GM19397 (cell line): ENCODE measurements around the gene MICOS13.
"Not testable (repeated sequence)": the region's sequence is repeated elsewhere in the genome, so short reads cannot be mapped to it uniquely, and the experiment has no call there.

Experiments used
- ATAC-seq: cut with Tn5 transposase; IDR thresholded peaks from one replicate; pipeline ENCODE4 v1.9.1; 2021; ENCODE audit warnings: mild to moderate bottlenecking, moderate library complexity; ENCODE audit not compliant: unreplicated experiment

Gene MICOS13

DNA sequence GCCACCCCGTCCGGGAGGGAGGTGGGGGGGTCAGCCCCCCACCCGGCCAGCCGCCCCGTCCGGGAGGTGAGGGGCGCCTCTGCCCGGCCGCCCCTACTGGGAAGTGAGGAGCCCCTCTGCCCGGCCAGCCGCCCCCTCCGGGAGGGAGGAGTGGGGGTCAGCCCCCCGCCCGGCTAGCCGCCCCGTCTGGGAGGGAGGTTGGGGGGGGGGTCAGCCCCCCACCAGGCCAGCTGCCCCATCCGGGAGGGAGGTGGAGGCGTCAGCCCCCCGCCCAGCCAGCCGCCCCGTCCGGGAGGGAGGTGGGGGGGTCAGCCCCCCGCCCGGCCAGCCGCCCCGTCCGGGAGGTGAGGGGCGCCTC lies 21.7 kb upstream of the MICOS13 start:
- ATAC-seq: not testable (repeated sequence)

DNA sequence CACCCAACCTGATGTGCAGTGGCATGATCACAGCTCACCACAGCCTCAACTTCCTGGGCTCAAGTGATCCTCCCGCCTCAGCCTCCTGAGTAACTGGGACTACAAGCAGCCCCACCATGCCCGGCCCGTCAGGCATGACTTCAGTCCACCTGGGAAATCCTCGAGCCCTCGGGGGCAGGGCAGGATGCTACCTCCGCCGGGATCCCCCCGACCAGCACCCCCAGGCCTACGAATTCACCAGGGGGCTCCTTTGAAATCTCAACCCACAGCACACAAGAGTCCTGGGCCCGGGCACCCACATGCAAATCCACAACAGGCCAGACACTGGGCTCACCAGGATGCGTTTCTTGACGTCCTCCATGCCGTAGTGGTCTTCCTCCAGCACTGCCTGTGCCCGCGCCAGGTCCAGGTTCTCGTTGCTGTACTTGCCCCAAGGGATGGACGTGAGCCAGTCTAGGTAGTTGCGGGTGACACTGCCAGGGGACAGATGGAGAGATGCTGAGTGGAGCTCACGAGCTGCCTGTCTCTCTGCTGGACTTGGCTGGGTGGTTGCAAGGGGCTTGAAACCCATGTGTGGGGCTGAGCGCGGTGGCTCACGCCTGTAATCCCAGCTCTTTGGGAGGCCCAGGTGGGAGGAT lies 20.3 kb upstream of the MICOS13 start:
- no peak for ATAC-seq

DNA sequence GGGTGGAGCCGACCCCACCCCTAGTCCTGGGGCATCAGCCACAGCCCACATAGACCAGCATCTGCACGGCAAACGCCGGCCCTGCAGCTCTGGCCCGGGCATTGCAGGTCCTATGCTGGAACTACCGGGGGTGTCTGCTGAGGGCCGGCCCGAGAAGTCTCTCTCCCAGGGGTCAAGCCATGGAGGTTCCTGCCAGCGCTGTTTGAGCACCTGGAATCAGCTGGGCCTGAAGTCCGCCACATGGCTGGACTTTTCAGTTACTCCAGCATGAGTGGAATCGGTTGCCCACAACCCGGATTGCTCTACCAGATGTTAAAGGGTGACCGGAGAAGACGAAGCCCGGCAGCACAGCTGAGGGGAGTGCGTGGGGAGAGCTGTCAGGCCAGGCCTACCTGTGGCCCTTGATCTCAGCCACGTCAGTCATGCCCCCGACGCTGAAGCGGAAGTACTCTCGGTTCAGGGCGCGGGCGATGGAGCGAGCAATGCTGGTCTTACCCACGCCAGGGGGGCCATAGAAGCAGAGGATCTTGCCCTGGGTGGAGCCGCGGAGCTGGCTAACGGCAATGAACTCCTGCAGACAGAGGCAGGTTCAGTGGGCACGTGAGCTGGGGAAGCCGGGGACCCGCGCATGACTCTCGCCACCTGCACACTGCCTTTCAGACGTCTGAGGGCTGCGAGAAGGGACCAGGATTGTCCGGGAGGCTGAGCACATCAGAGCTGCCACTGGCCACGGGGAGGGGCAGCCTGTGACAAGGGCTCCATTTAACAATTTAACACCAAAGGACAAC lies 18.5 kb upstream of the MICOS13 start:
- no peak for ATAC-seq

DNA sequence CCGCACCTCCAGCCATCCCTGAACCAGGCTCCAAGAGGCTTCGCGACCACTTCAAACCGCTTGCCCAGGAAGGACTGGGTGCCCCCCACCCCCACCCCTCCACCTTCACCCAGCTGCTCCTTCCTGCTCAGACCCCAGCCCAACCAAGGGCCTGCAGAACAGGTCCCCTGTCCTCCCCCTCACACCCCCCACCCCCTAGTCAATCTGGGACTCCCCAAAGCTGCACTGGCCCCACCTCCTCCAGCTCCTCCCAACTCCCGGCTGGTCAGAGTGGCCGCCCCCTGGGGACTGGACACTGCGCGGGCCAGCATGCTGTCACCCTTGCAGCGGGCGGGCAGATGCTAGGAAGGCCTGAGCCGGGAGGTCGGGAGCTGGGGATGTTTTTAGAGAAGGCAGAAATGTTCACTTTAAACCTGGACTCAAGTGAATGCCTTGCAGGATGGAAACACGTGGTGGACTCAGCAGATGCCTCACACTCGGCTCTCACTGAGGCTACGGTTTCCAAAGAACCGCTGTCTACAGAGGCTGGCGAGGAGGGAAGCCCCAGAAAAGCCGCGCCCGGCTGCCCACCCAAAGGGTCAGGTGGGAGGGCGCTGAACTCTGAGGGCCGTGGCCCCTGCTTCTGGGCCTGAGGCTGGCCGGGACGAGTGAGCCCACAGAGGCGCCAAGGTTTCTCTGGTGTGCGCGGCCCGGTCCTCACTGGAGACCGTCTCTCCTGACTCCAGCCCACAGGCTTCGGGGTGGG lies 17.7 kb upstream of the MICOS13 start:
- no peak for ATAC-seq

DNA sequence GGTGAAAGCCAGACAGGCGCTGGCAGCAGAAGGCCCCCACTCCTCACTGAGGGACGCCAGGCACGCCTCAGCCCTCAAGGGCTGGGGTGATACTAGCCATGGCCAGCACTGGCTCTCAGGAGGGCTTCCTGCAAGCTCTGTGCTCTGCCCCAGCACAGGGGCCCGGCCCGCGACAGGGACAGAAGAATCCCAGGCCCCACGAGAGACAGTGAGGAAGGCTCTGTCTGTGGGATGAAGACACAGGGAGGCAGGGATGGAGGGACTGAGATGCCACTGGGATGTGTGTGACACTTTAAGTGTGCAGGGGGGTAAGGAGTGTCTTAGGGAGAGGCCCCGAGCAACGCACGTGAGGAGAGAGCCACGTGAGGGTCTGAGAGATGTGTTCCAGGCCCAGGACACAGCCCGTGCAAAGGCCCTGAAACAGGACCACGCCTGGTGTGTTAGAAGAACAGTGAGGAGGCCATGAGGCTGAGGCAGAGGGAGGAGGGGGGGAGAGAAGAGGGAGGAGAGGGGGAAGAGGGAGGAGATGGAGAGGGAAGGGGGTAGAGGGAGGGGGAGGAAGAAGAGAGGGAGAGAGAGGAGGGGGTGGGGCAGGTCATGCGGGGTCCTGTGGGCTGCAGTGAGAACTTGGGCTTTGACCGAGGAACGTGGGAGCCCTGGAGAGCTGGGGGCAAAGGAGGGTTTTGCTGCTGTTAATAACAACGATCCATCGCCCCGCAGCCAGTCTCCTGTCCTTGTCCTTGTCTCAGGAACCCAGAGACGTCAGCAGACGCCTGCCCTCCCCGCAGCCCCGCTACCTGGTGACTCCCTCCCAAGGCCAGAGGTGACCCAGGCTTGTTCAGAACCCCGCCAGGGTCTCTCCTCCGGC lies 16.9 kb upstream of the MICOS13 start:
- ATAC-seq: no peak

DNA sequence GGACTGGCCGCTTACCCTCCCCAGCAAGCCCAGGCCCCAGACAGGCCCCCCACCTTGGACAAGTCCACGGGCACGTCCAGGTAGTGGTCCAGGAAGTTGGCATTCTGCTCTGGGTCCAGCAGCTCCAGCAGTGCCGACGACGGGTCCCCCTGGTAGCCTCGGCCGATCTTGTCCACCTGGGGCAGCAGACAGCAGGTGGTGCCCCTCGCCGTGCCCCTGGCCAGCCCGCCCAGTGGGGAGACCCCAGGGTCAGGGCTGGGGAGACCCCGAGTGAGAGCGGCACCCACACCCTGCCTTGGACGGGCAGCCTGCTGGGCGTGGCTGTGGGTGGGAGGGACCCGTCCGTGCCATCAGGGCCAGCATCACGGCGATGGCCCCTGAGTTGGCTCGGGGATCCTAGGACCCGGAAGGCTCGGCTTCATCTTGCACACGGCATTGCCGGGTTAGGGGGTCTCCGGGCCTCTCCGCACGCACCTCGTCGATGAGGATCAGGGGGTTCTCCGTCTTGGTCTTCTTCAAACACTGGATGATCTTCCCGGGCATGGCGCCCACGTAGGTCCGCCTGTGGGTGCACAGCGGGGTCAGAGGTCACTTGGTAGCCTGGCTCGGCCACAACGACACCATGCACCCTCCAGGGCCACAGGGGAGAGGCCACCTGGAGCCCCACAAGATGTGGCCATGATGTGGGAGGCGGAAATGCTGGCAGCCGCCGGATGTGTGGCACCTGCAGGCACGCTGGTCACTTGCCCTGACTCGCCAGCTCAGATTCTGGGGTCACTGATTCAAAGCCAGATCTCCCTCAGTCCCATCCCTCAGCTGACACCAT lies 16.1 kb upstream of the MICOS13 start:
- no peak for ATAC-seq

DNA sequence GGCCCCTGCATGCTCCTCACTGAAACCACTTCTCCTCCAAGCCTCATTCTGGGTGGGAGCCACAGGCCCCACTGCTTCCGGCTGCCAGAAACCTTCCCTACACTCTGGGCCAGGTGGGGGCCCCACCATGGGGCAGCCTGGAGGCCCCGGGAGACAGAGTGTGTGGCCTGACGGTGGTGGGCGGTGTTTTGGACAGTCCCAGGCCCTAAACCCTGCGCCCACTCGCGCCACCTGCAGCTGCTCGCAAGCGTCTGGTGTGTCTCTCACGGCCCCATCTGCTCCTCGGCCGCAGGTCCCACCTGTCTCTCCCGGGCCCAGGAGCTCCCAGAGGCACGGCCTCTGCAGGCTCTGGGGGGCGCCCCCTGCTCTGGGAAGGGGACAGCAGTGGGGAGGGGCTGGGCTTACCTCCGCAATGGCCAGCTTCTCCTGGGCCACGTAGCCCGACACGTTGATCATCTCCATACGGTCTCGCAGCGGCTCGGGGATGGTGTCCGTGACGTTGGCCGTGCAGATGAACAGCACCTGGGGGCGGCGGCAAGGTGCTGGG lies 15.4 kb upstream of the MICOS13 start:
- ATAC-seq: no peak

DNA sequence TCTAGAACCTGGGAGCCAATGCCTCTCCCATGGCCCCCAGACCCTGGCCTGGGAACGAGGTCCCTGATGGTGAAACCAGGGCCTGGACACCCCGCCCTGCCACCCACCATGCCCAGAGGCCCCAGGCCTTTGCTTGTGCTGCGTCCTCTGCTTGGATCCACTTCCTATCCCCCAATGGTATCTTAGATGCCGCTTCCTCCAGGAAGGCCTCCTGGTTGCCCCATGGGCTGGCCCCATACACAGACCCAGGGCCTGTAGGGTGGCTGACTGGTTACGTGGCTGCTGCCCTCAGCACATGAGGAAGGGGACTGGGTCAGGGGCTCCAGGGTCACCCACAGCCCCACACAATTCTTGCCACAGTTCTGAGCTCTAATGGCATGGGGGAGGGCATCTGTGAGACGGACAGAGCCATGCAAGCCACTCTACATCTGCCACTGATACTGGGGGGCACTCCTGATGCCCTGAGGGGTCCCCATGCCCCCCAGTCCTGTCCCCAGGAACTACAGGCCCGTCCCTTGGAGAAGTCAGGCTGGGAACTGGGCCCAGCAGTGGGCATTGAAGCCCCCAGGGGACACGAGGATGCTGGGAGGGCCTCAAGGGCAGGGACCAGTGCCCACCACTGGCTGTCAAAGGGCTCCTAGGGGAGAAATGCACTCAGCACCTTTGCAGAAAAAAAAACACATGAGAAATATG lies 14.8 kb upstream of the MICOS13 start:
- no peak for ATAC-seq

DNA sequence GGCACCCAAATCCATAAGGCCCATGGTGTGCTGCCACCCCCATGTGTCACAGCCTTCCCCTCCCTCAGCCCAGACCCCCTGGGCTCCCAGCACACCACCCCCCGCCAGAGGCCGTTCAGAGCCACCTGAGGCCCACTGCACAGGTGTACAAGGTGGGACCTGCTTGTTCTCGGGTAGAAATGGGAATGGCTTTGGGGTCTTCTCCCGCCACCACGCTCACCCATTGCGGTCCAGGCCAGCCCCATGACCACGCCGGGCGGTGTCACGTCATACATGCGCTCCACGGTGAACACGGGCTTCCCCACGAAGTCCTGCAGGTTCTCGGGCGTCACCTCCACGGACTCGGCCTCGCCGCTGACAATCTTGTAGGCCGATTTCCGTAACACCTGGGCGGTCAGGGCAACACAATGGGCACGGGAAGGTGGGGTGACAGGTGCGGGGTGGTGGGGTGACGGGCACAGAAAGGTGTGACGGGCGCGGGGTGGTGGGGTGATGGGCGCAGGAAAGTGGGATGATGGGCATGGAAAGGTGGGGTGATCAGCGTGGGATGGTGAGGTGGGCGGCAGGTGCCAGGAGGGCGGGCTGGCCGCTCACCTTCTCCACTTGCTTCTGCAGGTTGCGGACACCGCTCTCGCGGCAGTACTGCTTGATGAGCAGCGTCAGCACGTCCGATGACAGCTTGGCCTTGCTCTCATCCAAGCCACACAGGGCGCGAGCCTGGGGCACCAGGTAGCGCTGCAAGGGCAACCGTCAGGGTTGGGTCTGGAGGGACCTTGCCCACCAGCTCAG lies 14.0 kb upstream of the MICOS13 start:
- ATAC-seq: no peak

DNA sequence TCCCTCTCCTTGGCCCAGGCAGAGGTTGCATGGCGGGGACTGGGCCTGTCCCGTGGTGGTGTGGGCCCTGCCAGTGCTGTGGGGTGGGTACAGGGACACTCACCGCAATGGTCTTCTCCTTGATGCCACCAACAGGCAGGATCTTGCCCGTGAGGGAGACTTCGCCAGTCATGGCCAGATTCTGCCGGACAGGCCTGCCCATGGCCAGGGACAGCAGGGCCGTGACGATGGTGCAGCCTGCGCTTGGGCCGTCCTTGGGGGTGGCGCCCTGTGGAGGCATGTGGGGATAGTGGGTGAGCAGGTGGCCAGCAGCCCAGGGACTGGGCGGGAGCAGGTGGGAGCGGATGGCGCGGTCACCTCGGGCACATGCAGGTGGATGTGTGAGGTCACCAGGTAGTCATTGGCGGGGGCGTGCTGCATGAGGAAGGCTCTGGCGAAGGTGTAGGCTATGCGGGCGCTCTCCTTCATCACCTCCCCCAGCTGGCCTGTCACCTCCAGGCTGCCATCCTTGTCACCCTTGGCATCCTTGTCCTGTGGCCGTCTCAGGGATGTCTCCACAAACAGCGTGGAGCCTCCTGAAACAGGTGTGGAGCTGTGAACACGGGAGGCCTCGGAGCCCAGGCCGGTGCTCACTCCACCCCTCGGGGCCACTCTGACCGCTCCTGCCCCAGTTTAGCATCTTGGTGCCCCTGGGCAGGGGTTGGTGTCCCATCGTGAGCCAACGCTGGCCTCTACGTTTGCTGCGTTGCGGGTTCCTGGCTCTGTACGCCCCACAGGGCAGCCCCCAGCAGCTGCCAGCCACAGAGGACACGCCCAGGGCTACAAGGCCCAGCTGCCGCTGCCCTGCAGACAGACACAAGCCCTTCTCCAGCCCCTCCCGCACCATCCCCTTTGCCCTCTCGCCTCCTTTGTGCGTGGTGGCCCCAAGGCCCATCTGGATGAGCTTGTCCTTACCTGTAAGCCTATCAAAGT lies 13.2 kb upstream of the MICOS13 start:
- no peak for ATAC-seq

DNA sequence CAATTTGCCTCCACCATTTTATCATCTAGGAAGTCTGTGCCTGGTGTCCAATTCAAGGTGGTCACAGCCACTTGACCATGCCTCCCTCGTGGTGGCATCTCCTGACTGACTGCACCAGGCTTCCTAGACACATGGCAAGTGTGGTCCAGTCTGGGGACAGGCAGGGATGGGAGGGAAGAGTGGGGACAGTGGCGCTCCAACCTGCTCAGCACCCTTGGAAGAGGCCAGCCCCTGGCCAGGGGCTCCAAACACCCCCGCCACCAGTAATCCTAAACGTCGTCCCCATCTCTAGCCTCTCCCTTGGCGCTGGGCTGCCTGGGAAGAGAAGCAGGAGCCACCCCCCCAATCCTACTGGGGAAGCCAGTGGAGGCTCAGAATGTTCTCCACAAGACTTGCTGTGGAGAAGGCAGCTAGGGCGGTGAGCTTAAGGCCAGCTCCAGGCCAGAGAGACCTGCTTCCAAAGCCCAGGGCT lies 12.4 kb upstream of the MICOS13 start:
- no peak for ATAC-seq

DNA sequence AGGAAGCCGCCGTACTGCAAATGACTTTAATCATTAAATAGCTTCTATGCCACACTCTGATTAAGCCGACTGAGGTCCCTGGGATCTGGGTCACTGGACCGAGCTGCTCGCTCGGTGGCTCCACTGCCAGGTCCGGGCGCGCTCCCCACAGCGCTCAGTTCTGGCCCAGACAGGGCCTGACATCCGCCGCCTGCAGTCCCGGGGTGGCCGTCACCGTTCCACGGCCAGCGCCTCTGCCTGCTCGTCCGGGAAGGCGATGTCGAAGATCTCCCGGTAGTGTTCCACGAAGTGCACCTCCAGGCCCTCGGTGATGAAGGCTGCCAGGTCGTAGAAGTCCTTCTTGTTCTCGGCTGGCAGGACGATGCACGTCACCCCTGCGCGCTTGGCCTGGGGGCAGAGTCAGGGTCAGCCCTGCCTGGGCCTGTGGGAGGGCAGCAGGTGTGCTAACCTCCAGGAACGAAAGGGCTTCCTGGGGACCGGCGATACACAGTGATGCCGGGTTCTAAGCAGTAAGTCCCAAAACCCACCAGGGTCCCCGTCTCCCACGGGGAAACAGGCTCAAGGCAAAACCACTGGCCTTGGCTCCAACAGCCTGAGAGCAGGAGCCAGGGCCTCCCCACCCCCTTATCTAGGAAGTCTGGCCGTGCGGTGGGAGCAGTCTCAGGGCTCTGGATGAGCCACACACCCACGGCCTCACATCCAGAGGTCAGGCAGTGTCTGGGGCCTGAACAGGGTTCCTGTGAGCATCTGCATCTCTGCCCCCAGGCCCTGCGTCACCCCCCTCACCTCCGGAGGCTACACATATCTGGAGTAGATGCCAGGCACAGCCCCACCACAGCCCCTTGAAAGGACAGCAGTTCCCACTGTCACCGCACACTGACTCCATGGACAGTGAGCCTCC lies 11.8 kb upstream of the MICOS13 start:
- ATAC-seq: no peak

DNA sequence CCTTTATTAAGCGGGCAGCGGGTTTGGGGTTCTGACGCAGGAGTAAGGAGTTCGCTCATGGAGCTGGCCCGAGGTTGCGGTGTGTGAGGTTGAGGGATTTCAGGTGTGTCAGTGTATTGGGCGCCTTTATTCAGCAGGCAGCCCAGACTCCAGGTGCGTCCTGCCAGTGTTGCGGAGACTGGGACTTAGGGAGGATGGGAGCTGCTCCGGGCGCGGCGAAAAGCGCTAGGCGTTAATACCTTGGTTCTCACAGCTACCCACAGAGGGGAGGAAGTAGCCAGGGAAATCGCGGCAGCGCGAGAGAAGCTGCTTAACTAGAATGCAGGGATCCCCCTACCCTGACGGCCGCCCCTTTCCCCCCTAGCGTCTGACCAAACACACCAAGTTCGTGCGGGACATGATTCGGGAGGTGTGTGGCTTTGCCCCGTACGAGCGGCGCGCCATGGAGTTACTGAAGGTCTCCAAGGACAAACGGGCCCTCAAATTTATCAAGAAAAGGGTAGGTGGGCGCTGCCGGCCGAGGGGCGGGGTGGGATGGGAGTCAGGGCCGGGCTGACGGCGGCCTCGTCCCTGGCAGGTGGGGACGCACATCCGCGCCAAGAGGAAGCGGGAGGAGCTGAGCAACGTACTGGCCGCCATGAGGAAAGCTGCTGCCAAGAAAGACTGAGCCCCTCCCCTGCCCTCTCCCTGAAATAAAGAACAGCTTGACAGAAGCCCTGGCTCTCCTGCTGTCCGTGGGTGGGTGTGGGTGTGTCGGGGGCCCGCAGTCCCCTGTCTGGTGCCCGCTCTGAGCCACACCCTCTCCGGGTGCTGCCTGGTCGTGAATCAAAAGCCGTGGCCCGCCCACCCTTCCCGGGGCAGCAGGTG lies 10.9 kb upstream of the MICOS13 start:
- ATAC-seq: no peak

DNA sequence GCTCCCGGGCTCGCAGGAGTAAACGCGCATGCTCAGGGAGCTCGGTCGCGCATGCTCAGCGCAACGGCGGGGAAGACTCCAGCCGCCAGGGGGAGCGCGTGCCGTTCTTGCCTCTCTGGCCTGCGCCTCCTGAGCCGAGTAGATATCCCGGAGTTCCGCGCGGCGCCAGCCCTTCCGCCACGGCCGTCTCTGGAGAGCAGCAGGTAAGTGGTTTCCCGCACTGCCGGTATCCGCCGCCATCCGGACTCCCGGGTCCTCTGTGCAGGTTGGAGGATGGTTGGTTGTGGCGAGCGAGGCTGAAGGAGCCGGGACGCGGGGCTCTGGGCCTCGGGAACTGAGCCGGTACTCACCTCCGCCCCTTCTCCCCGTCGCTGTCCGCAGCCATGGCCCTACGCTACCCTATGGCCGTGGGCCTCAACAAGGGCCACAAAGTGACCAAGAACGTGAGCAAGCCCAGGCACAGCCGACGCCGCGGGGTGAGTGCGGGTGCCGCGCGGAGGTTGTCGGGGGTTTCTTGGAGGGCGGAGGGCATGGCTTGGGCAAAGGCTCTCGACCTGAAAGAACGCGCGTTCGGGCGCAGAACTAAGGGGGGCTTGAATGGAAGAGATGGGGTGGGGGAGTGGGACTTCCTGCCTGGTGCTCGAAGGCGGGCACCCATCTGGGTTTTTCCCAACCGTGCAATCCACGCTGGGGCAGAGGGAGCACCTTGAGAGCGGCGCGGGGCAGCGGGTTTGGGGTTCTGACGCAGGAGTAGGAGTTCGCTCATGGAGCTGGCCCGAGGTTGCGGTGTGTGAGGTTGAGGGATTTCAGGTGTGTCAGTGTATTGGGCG lies 10.0 kb upstream of the MICOS13 start, which contains the start of gene RPL36:
Gene RPL36, plus strand, starts transcription at position 171 of the 830 bp plus-strand sequence. Its CDS starts 213 bp downstream, at position 384.
- peak; percentile 46 for ATAC-seq
